Coronary artery (tissue), 2 donors: ENCODE measurements around the gene GAS7.

Source experiments
- DNase-seq: peaks from one replicate; pipeline ENCODE4 v3.0.0-alpha.2; 2017; ENCODE audit warnings: low spot score
- H3K27ac ChIP-seq, 2 donors: fragments of 200-600 bp; sonication (generic); one replicate each; pipeline ENCODE4 v1.5.1; 2016 to 2019
- H3K4me3 ChIP-seq: fragments of 200-600 bp; sonication (generic); 2 replicates; pipeline ENCODE4 v1.5.1; 2016; ENCODE audit warnings: mild to moderate bottlenecking, moderate library complexity
- TF ChIP-seq, protein P1 (sequence below): fragments of 200-600 bp; sonication (generic); IDR thresholded peaks from one replicate; pipeline ENCODE4 v1.5.1; 2019; ENCODE audit warnings: antibody characterized with exemption

Gene GAS7

DNA sequence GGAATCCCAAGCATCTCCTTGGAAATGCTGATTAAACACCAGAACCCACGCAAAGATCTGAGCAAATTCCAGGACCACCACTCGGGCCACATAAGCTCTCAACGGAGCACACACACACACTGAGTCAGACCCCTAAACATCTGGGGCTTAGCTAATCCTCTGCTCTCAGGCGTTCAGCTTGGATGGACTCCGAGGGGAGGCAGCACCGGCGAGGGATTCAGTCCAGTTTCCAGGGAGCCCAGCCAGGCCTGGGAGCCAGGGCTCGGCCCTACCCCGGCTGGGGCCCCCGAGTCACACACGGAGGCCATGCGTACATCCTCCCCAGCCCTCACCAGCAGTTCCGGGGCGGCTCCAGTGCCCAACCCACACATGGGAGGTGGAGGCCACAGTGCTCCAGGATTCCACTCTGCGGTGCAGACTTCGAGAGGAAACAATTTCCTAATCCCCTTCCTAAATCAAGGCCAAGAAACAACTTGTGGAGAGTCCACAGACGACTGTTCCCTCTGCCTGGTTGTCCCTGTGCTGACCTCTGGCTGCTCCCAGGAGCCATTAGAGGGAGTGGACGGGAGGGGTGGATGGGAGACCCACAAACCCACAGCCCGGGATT, 70.5 kb downstream of the GAS7 start:
- TF ChIP-seq, protein P1, sequence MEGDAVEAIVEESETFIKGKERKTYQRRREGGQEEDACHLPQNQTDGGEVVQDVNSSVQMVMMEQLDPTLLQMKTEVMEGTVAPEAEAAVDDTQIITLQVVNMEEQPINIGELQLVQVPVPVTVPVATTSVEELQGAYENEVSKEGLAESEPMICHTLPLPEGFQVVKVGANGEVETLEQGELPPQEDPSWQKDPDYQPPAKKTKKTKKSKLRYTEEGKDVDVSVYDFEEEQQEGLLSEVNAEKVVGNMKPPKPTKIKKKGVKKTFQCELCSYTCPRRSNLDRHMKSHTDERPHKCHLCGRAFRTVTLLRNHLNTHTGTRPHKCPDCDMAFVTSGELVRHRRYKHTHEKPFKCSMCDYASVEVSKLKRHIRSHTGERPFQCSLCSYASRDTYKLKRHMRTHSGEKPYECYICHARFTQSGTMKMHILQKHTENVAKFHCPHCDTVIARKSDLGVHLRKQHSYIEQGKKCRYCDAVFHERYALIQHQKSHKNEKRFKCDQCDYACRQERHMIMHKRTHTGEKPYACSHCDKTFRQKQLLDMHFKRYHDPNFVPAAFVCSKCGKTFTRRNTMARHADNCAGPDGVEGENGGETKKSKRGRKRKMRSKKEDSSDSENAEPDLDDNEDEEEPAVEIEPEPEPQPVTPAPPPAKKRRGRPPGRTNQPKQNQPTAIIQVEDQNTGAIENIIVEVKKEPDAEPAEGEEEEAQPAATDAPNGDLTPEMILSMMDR = no peak
- Histone ChIP-seq H3K4me3 (no peak overlapping the region), H3K27ac (peak overlapping the region in 1 of 2 donors; percentile 78)
- peak; percentile 89 for DNase-seq

DNA sequence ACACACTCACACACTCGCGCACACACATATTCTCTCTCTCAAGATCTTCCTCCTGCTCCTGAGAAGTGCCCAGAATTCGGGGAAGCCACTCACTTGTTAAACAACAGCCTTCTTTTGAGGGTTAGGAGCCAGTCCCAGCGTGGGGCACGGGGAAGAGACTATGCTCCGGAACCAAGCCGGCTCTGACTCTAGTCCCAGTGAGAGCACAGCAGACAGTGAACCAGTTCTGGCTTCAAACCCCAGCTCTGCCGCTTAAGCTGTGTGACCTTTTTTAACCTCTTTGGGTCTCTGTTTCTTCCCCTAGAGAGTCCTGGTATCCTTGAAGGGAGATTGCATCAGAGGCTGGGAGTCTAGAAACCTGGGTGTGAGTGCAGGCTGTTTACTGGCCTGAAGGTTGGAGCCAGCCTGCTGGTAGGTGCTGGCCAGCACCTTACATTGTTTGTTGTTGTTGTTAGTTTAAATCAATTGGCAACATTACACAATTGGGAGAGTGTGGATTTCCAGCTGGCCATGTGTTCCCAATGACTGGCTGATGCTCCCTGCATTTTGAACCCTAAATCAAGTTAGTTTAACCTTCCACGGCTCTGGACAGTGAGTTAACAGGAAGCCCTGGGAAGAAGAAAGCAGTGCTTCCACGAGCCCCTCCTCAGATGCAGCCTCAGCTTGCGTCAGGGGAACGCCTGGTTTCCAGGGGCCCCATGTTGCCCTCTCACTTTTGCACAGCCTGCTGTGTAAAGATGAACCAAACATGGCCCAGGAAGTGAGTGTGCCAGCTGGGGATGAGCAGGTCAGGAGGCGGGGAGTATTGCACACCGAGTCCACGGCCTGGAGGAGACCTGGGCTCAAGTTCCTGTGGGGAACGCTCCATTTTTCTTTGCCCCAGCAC, 71.5 kb downstream of the GAS7 start:
- TF ChIP-seq, protein P1 = no peak
- DNase-seq = no peak
- peak overlapping the region in 1 of 2 donors; percentile 78 for H3K27ac ChIP-seq
- H3K4me3 ChIP-seq = peak overlapping the region; percentile 38

DNA sequence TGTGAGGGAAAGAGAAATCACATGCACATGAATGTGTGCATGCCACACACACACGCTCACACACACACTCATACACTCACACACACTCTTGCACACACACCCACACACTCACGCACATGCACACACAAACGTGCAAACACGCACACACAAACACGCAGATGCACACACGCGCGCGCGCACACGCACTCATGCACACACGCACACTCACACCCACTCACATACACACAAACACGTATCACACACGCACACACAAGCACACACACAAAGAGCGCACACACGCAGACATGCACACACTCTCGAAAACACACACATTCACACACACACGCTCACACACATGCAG, 72.2 kb downstream of the GAS7 start:
- TF ChIP-seq, protein P1 = no peak
- peak overlapping the region in 1 of 2 donors; percentile 78 for H3K27ac ChIP-seq
- no peak for DNase-seq
- peak overlapping the region; percentile 38 for H3K4me3 ChIP-seq

DNA sequence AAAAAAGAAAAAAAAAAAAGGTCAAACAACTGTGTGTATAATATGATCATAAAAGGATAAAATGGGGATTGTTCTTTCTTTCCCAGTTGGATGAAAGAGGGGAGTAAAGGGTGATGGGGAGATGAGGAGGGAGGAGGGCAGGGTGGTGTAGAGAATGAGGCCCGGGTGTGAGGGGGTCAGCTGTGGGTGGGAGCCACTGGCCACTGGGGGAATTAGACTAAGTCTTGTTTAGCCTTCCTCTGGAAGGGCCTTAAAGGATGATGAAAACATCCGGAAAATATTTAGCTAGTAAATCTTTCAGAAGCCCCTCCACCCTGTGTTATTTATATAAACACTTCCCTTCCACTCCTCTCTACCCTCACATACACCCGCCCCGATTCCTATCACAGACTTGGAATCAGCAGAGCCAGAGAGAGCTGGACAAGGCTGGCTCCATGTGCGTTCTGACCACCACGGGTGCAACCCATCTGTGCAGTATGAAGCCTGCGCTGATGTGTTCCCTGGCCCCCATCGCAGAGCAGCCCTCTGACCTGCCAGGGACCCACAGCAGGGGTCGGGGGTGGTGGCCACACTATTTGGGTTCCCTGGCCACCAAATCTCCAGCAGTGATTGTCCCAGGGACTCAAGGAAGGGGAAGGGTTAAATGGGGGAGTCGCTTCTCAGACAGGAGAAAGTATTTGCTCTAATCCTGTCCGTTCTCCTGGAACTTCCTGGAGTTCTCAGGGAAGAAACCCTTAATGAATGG, 72.7 kb downstream of the GAS7 start:
- TF ChIP-seq, protein P1 = no peak
- DNase-seq = no peak
- peak overlapping the region; percentile 38 for H3K4me3 ChIP-seq
- peak overlapping the region in 1 of 2 donors; percentile 78 for H3K27ac ChIP-seq

DNA sequence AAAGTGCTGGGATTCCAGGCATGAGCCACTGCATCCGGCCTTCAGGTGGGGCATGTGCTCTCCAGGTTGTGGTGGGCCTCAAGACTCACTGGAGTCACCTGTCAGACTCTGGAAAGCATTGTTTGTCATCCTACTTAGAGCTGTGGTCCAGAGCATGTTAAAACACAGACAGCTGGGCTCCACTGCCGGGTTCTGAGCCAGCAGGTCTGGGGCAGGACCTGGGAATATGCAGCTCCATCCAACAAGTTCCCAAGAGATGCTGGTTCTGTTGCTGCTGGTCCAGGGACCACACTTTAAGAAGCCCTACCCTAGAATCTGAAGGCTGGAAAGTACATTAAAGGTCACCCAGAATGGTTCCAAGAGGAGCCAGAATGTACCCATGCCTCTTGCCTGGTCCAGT, 75.3 kb downstream of the GAS7 start:
- no peak for DNase-seq
- no peak overlapping the region for H3K4me3 ChIP-seq
- TF ChIP-seq, protein P1 = no peak
- H3K27ac ChIP-seq = peak overlapping the region in 1 of 2 donors; percentile 55

DNA sequence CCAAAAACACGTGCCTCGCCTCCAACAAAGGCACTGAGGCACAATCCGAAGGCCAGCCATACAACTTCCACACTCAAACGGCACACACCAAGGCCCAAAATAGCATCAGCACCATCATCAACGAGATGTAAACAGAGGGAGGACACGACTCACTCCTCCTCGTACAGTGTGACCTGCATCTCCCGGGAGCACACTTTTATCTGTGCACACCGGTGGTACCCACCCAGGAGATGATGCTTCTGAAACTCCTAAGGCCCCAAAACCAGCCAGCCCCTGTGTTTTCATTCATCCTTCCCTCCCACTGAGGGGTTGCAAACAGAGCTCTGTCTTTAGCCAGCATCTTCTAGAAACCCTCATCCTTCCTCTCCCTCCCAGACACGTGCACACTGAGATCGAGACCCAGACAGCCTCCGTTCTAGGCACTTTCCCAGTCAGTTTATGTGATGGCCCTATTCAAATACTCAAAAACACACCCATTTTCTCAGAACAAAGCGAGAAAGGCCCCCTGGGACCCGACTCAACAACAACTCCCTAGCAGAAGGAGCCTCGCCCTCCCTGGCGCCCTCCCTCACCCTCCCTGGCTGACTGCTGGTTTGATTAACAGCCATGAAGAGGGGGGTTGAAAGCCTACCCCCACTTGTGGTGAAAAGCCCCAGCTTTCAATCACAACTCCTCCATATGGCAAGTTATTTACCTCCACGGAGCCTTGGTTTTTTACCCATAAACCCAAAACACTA, 76.3 kb downstream of the GAS7 start:
- Histone ChIP-seq H3K4me3 (no peak overlapping the region), H3K27ac (peak overlapping the region in 1 of 2 donors; percentile 54)
- TF ChIP-seq, protein P1 = no peak
- no peak for DNase-seq
